ENCODE data around the gene VILL. TPM values are rescaled to one million over a fixed set of nuclear protein-coding genes. Genes with fewer than 3 reads are reported as not detected.

The VILL gene
- total RNA-seq, 1 donor from 2014 or later = 1.5 TPM

DNA sequence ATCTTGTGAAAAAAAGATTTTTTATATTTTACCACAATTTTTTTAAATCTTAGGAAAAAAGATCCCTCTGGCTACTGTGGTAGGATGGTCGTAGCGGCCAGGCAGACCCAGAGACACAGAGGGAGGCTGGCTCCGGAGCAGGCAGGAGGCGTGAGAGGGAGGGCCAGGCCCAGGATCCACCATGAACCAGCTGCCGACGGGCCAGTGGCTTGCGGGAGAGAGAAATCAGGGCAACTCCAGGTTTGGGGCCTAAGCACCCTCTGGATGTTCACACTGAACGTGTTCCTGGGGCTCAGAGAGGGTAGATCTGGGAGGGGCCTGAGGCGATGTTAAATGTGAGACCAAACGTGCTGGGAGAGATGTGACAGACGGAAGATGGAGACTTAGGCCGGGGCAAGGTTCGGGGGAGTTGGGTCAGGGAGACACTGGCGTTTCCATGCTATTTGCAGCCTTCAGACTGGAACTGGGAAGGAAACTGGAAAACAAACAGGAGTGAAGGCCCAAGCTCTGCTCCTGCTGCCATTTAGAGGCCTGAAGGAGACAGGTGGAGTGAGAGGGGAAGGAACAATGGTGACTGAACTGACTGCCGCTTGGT is 1.6 kb upstream of the VILL start:
- Histone ChIP-seq H3K4me2 (ENCODE audit: low read length) (no peak overlapping the region), H3K79me2 (ENCODE audit: insufficient read depth, low read length) (no peaks in the 10 kb centered on the region), H4K20me1 (ENCODE audit: insufficient read depth, low read length) (no peaks in the 10 kb centered on the region), H3K27ac (ENCODE audit: low read depth, low read length) (no peak overlapping the region), H3K9ac (ENCODE audit: low read length) (no peak overlapping the region), H3K36me3 (ENCODE audit: insufficient read depth, low read length) (no peaks in the 10 kb centered on the region), H3K4me3 (ENCODE audit: insufficient read depth, low read depth, low read length) (no peak overlapping the region), H3K9me3 (ENCODE audit: insufficient read depth, low read depth, low read length) (no peaks in the 10 kb centered on the region), H3K4me1 (ENCODE audit: insufficient read depth, low read length) (no peaks in the 10 kb centered on the region), H2AFZ (ENCODE audit: low read depth, low read length) (no peak overlapping the region), H3K27me3 (ENCODE audit: insufficient read depth, low read length) (peaks cover 5% of the 10 kb centered on the region)
- peaks cover 5% of the 10 kb centered on the region for H3K4me1 Mint-ChIP-seq (ENCODE audit: low read depth, unreplicated experiment)
- H3K4me3 Mint-ChIP-seq (ENCODE audit: unreplicated experiment) = no peak overlapping the region
- H3K27me3 Mint-ChIP-seq (ENCODE audit: low read depth, unreplicated experiment) = peaks cover 40% of the 10 kb centered on the region
- H3K9me3 Mint-ChIP-seq (ENCODE audit: unreplicated experiment) = no peaks in the 10 kb centered on the region
- peaks cover 13% of the 10 kb centered on the region for H3K36me3 Mint-ChIP-seq (ENCODE audit: low read depth, unreplicated experiment)
- FAIRE-seq = no peak
- no peak overlapping the region for H3K27ac Mint-ChIP-seq (ENCODE audit: unreplicated experiment)
- no peak for DNase-seq (ENCODE audit: low read depth)
- TF ChIP-seq, protein P1, sequence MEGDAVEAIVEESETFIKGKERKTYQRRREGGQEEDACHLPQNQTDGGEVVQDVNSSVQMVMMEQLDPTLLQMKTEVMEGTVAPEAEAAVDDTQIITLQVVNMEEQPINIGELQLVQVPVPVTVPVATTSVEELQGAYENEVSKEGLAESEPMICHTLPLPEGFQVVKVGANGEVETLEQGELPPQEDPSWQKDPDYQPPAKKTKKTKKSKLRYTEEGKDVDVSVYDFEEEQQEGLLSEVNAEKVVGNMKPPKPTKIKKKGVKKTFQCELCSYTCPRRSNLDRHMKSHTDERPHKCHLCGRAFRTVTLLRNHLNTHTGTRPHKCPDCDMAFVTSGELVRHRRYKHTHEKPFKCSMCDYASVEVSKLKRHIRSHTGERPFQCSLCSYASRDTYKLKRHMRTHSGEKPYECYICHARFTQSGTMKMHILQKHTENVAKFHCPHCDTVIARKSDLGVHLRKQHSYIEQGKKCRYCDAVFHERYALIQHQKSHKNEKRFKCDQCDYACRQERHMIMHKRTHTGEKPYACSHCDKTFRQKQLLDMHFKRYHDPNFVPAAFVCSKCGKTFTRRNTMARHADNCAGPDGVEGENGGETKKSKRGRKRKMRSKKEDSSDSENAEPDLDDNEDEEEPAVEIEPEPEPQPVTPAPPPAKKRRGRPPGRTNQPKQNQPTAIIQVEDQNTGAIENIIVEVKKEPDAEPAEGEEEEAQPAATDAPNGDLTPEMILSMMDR (IDR thresholded peaks at IDR 0.05; ENCODE audit: insufficient read depth, low read depth, low read length) = no peak
- TF ChIP-seq EZH2 (IDR thresholded peaks at IDR 0.05; ENCODE audit: insufficient read depth, low read length) = no peak

DNA sequence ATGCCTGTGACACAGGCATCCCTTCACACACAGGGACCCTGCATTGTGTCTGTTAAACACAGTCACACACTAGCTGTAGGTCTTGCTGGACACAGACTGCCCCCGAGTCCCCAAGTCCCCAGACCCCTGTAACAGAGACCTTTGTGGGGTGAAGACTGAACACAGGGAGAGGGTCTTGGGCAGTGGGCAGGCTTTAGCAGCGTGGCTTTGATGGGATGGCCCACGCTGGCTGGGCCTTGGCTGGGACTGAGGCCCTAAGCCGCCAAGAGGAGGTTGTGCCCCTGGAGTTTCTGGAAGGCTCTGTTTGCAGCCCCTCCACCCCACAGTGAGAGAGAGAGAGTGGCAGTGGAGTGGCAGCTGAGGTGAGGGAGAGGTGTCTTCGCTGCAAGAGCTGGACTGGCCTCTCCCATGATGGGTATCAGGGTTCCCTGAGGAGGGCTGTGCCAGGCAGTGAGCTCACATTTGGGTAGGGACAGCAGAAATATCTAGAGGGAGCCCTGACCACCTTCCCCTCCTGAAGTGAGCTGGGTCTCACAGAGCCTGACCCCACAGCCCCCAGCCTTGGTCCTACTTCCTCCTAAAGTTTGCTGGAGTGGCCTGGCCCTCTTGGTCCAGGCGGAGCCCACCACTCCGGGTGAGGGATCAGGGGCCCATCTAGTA is 635 bp upstream of the VILL start:
- Histone ChIP-seq H2AFZ (ENCODE audit: low read depth, low read length) (no peak overlapping the region), H4K20me1 (ENCODE audit: insufficient read depth, low read length) (no peaks in the 10 kb centered on the region), H3K36me3 (ENCODE audit: insufficient read depth, low read length) (no peaks in the 10 kb centered on the region), H3K79me2 (ENCODE audit: insufficient read depth, low read length) (no peaks in the 10 kb centered on the region), H3K27ac (ENCODE audit: low read depth, low read length) (no peak overlapping the region), H3K9ac (ENCODE audit: low read length) (no peak overlapping the region), H3K4me3 (ENCODE audit: insufficient read depth, low read depth, low read length) (no peak overlapping the region), H3K4me2 (ENCODE audit: low read length) (no peak overlapping the region), H3K9me3 (ENCODE audit: insufficient read depth, low read depth, low read length) (no peaks in the 10 kb centered on the region), H3K4me1 (ENCODE audit: insufficient read depth, low read length) (peaks cover 6% of the 10 kb centered on the region), H3K27me3 (ENCODE audit: insufficient read depth, low read length) (peaks cover 5% of the 10 kb centered on the region)
- TF ChIP-seq, protein P1 (IDR thresholded peaks at IDR 0.05; ENCODE audit: insufficient read depth, low read depth, low read length) = no peak
- TF ChIP-seq EZH2 (IDR thresholded peaks at IDR 0.05; ENCODE audit: insufficient read depth, low read length) = no peak
- no peak for DNase-seq (ENCODE audit: low read depth)
- no peak overlapping the region for H3K27ac Mint-ChIP-seq (ENCODE audit: unreplicated experiment)
- no peak for FAIRE-seq
- H3K4me1 Mint-ChIP-seq (ENCODE audit: low read depth, unreplicated experiment) = peaks cover 1% of the 10 kb centered on the region
- H3K36me3 Mint-ChIP-seq (ENCODE audit: low read depth, unreplicated experiment) = peaks cover 4% of the 10 kb centered on the region
- peaks cover 44% of the 10 kb centered on the region for H3K27me3 Mint-ChIP-seq (ENCODE audit: low read depth, unreplicated experiment)
- no peak overlapping the region for H3K4me3 Mint-ChIP-seq (ENCODE audit: unreplicated experiment)
- peaks cover 2% of the 10 kb centered on the region for H3K9me3 Mint-ChIP-seq (ENCODE audit: unreplicated experiment)

DNA sequence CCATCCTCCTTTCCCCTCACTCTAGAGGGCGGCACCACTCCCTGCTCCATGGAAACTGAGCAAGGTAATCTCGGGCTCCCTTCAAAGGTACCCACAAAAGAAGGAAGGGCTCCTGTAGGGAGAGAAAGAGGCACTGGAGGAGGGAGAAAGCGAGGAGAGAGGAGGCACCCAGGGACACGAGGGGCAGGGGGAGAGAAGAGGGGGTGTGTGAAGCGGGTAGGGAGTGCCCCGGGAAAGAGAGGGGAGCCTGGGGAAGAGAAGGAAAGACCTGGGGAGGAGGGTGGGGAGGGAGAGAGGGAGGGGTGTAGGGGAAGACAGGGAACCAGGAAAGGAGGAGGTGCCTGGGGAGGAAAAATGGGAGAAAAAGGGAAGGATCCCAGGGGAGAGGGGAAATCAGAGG is 523 bp downstream of the VILL start:
- Mint-ChIP-seq H3K27me3 (ENCODE audit: low read depth, unreplicated experiment) (peaks cover 44% of the 10 kb centered on the region), H3K27ac (ENCODE audit: unreplicated experiment) (no peak overlapping the region), H3K36me3 (ENCODE audit: low read depth, unreplicated experiment) (peaks cover under 1% of the 10 kb centered on the region), H3K4me3 (ENCODE audit: unreplicated experiment) (no peak overlapping the region), H3K9me3 (ENCODE audit: unreplicated experiment) (peaks cover 2% of the 10 kb centered on the region), H3K4me1 (ENCODE audit: low read depth, unreplicated experiment) (peaks cover 1% of the 10 kb centered on the region)
- Histone ChIP-seq H3K79me2 (ENCODE audit: insufficient read depth, low read length) (no peaks in the 10 kb centered on the region), H3K36me3 (ENCODE audit: insufficient read depth, low read length) (no peaks in the 10 kb centered on the region), H3K27ac (ENCODE audit: low read depth, low read length) (no peak overlapping the region), H3K9ac (ENCODE audit: low read length) (no peak overlapping the region), H3K4me1 (ENCODE audit: insufficient read depth, low read length) (peaks cover 6% of the 10 kb centered on the region), H4K20me1 (ENCODE audit: insufficient read depth, low read length) (no peaks in the 10 kb centered on the region), H3K4me2 (ENCODE audit: low read length) (no peak overlapping the region), H3K4me3 (ENCODE audit: insufficient read depth, low read depth, low read length) (no peak overlapping the region), H3K9me3 (ENCODE audit: insufficient read depth, low read depth, low read length) (no peaks in the 10 kb centered on the region), H3K27me3 (ENCODE audit: insufficient read depth, low read length) (peaks cover 5% of the 10 kb centered on the region), H2AFZ (ENCODE audit: low read depth, low read length) (no peak overlapping the region)
- no peak for FAIRE-seq
- no peak for DNase-seq (ENCODE audit: low read depth)
- TF ChIP-seq EZH2 (IDR thresholded peaks at IDR 0.05; ENCODE audit: insufficient read depth, low read length) = no peak
- TF ChIP-seq, protein P1 (IDR thresholded peaks at IDR 0.05; ENCODE audit: insufficient read depth, low read depth, low read length) = no peak

All from astrocyte (in vitro differentiated cells and primary cell).